GM18868 (cell line): ENCODE results near the gene NAV2.

Source experiments
- ATAC-seq: cut with Tn5 transposase; IDR thresholded peaks from one replicate; pipeline ENCODE4 v1.9.1; 2021; ENCODE audit warnings: mild to moderate bottlenecking, moderate library complexity; ENCODE audit not compliant: unreplicated experiment

NAV2 gene

GRCh38 chr11:19712281-19713195 lies at the start of gene NAV2:
NAV2 (plus strand) TSS chr11:19712837; CDS start chr11:19713696, 859 bp downstream.
- peak; percentile 100 for ATAC-seq

DNA sequence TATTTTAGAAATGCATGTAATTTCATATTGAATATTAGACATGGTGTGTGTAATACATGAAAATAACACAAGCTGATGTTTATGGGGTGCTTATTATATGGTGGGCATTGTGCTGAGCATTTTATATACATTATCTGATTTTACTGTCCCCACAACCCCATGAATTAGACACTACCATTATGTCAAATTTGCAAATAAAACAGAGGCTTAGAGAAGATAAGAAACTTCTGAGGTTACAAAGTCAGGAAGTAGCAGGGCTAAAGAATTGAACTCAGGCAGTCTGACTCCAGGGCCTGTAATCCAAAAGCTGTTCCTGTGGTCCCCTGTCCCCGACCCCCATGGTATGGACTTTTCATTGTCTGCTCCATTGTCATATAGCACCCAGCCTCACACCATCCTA lies 49.4 kb upstream of the NAV2 start:
- no peak for ATAC-seq

- no peak for ATAC-seq
Measured at GRCh38 chr11:19664886-19665548, 47.6 kb upstream of the NAV2 start.

DNA sequence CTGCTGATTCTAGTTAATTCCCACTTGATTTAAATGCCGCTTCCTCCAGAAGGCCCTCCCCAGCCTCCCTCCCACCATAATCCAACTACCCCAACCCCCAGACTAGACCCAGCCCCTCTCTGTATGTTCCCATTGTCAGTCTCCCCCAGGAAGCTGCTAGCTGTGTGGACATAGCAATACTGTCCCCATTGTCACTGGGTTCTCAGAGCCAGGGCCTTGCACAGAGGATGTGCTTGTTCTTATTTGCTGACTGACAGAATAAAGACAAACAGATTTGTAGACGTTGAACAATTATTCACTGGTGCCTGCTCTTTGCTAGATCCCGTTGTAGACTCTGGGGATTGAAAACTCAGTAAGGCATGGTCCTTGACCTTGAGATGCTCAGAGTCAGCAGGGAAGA lies 45.7 kb upstream of the NAV2 start:
- ATAC-seq = no peak

GRCh38 chr11:19669511-19669910 lies 43.1 kb upstream of the NAV2 start:
- no peak for ATAC-seq

DNA sequence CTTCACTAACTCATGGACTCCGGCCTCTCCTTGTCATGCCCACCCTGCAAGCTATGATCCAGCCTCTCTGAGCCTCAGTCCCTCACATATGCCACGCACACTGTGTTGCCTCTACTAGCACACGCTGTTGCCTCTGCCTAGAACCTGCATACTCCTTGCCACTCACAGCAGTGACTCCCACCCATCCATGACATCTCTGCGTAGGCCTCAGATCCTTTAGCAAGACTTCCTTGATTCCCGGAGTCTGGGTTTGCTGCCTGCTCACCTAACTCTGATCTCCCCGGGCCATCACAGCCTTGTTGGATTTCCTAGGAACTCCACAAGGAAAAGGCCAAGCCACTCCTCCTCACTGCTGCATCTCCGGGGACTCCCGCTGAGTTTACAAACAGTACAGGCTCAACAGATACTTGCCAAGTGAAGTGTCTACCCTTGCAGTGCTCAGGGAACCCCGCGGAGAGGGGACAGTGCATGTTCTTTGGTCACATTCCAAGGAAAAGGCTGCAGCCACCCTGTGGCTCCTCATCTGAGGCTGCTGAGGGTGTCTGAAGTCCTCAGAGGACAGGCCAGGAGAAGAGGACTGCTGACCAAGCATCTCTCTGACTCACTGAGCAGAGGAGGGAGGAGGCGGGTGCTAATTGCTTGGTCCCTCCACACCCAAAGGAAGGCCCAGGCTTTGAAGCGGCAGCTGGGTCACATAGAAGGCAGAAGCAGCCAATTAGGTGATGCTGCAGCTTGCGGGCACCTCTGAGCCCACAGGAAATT lies 42.4 kb upstream of the NAV2 start:
- no peak for ATAC-seq

DNA sequence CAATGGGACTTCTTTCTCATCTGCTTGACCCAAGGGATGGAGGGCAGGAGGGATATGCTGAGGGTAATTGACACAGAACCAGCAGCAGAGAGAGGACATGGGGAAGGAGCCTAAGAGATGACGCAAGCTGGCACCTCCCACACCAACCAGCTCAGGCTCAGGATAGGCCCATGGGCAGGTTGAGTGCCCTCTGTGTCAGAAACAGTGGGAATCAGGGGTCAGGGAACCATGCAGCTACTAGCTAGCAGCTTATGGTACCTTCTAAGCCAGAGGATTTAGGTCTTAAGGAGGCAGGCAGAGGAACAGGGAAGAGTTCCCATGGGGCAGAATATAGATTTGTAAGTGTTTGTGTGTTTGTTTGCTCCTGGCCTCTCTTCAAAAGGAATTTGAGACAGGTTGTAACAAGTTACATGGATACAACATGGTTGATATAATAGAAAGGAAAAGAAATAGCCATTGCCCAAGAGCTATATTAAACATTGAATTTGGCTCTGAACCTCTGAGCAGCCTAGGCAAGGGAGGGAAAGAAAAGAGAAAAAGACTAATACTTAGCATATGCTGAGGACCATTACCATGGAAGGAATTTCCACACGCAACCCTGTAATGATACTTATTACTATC lies 39.9 kb upstream of the NAV2 start:
- no peak for ATAC-seq

DNA sequence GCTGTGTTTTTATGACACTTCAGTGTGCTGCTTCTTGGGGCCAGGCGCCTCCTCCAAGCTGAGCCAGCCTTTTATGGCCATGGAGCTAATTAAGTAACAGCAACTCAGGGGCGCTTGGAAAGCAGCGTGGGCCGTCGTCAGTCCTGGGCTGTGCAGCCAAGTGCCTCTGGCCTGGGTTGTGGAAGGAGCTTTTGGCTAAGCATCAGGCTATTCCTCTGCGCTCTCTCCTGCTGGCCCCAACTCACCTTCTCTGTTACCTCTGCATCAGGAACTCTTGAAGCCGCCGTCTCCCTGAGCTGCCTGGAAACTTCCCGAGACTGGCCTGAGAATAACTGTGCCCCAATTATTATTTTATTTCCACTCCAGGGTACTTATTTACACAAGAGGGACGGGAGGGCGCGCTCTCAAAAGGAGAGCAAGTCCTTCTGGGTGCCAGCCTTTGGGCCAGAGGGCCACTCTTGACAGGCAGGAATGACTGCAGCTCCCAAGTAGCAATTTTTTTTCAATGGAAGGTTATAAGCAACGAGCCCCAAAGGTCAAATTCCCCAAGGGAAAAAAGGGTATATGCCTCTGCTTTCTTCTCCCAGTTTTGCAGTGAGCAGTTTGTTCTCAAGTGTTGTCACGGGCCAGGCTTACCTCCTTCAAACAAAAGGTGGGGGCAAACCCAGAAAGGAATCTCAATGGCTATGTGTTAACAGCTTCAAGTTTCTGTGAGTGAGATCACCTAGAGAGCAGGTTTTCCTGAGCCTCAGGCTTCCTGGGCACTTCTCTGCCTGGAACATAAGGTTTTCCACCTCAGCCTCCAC lies 38.5 kb upstream of the NAV2 start:
- no peak for ATAC-seq

- no peak for ATAC-seq
Measured at GRCh38 chr11:19674836-19675235, 37.8 kb upstream of the NAV2 start.

- no peak for ATAC-seq
Measured at GRCh38 chr11:19675397-19675796, 37.2 kb upstream of the NAV2 start.

DNA sequence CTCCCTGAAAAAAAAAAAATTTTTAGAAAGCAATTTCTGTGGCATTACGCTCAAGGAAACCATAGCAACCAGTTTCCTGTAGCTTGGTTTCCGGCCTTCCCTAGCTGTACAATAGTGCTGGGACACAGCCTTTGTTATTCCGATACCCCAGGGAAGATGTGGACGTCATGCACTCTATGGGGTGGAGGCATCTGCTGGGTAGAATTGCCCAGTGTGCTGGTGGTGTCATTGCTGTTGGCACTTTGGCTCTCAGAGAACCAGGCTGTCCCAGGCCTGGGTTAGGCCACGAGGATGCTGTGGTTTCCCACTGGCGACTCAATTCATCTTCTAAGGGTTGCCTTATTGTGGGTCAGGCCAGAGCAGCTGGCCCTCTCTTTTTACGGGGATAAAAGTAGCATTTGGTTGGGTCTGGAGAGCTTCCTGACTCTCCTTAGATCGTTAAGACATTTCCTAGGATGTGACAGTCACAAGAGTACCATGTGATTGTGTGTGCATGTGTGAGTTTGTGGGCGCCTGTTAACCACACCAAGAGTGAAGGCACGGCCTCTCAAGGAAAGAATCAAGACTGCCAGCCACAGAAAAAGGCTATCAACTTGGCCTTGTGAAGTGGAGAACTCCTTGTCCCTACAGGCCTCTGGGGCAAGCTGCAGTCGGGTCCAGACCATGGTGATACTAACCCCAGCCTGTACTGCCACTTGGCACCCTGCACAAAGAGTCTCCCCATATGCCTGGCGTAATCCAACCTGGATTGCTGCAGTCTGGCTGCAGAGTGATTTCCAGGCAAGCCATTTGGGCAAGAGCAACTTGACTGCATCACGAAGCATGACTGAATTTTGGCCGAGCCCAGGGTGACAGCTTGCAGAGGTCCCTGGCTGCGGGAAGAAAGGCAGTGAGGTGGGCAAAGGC lies 35.9 kb upstream of the NAV2 start:
- ATAC-seq = no peak

DNA sequence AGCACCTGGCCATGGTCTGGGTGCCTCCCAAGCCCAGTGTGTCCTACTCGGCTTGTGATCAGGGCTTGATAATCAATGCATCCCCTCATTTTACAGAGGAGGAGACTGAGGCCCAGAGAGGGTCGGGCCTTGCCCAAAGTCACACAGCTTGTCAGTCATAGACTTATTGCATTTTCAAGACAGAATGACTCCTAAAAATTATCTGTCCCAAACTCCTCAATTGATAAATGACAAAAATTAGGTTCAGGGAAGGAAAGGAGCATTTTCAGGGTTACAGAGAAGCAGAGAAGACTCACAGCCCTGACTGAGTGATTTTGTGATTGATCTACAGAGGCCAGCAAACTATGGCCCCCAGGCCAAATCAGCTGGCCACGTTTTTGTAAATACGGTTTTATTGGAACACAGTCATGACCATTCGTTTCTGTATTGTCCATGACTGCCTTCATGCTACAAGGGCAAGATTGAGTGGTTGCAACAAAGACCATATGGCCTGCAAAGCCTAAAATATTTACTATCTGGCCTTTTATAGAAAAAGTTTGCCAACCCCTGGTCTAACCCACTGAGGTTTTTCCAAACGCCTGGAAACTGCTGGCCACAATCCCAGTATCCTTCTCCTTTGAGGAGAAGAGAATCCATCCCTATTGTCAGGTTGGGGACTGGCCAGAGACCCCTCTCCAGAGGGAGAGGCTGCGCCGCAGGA lies 35.1 kb upstream of the NAV2 start:
- ATAC-seq = no peak

GRCh38 chr11:19679952-19680828 lies 32.4 kb upstream of the NAV2 start:
- ATAC-seq = no peak

GRCh38 chr11:19680829-19681368 lies 31.7 kb upstream of the NAV2 start:
- ATAC-seq = no peak

DNA sequence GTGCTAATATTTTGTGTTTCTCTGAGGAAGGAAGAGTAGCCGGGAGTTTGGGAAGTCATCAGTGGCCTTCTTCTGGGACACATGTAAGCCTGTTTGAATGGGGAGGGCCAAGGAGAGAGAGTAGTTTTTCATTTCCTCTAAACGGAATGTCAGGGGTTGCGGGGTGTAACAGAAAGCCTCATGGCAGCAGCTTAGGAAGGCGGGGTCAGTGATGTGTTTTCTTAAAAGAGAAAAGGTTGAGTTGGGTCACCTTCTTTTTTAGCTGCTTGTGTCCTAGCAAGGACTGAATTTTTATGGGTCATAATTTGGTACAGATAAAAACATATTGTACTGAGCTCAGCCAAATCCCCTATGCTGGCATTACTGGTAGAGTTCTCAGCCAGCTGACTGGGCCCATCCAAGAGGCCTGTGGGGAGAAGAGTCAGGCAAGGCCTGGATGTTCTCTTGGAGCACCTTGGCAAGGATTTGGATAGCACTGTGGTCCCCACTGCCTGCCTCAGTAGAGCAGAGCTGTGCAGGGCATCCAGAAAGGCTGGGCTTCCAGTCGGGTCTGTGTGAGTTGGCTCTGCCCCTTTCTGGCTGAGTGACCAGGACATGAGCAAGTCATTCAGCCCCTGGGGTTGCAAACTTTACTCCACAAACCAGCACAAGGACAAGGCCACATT lies 29.4 kb upstream of the NAV2 start:
- no peak for ATAC-seq

DNA sequence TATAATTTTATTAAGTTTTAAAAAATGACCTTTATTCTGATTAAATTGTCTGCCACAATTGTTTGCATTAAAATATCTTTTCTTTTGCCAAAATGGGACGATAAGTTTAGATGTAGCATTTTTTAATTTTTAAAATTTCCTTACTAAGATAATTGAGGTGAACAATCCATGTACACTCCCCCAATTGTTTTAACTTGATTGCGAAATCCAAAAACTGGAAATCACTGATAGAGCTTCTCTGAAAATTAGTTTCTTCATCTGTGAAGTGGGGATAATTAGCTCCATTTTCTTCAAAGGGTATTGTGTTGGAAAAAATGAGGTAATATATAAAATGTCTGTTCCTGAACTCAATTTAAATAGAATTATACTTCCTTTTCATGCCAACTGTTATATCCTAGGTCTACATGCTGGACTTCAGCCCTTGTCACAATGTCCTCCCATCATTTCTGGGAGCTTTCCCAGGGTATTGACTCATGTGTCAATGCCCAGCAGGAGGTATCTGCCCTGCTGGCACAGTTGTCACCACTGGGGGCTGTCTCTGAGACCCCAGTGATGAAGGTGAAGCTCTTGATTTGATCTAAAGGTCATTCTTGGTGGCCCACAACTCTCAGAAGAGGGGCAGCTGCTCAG lies 28.7 kb upstream of the NAV2 start:
- no peak for ATAC-seq
